GM19351 (cell line): ENCODE results near the gene CAPN13.

Experiments
- ATAC-seq: cut with Tn5 transposase; IDR thresholded peaks from one replicate; pipeline ENCODE4 v1.9.1; 2021; ENCODE audit warnings: mild to moderate bottlenecking, moderate library complexity; ENCODE audit not compliant: unreplicated experiment

CAPN13 gene, protein sequence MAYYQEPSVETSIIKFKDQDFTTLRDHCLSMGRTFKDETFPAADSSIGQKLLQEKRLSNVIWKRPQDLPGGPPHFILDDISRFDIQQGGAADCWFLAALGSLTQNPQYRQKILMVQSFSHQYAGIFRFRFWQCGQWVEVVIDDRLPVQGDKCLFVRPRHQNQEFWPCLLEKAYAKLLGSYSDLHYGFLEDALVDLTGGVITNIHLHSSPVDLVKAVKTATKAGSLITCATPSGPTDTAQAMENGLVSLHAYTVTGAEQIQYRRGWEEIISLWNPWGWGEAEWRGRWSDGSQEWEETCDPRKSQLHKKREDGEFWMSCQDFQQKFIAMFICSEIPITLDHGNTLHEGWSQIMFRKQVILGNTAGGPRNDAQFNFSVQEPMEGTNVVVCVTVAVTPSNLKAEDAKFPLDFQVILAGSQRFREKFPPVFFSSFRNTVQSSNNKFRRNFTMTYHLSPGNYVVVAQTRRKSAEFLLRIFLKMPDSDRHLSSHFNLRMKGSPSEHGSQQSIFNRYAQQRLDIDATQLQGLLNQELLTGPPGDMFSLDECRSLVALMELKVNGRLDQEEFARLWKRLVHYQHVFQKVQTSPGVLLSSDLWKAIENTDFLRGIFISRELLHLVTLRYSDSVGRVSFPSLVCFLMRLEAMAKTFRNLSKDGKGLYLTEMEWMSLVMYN

DNA sequence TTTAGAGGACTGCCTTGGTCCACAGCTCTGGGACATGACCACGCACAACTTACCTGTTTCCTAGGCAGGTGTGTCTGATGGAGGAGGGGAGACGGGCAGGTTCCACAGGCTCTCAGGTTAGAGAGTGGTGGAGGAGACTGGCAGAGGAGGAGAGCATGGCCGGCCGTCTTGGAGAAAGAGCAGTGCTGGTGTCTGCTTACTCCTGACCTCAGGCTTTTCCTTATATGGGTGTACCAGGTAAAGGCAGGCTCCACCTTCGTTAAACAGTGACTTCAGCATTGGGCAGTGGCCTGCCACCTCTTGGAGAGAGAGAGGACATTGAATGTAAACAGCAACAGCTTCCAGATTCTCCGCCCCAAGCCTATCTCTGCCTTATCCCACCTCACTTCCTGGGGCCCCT is at the start of gene CAPN13:
CAPN13 (minus strand) TSS at position 198 of the 400 bp plus-strand sequence. CDS start 20,121 bp downstream, outside the sequence.
- ATAC-seq = no peak

DNA sequence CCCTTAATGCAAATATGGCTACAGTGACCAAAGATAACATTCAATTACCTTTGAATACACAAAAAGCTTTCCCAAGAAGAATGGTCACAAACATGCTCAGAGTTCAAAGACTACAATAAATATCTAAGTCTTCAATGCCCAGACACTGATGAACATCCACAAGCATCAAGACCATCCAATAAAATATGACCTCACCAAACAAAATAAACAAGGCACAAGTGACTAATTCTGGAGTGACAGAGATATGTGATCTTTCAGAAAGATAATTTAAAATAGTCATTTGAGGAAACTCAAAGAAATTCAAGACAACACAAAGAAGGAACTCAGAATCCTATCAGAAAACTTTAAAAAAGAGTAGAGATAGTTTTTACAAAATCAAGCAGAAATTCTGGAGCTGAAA is 40.6 kb upstream of the CAPN13 start:
- ATAC-seq = no peak

DNA sequence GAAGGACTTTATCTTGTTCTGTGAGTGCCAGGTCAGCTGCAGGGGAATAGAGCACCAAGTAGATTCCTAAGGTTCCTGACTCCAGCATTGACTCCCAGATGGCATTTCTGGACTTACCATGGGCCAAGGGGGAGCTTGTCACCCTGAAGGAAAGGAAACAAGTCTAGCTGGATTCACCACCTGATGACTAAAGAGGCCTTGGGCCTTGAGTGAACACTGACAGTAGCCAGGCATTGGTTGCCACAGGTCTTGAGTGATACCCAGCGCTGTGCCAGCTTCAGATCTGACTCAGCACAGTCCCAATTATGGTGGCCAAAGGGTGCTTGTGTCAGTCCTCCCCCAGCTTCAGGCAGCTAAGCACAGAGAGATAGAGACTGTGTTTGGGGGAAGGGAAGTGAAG is 40.1 kb upstream of the CAPN13 start:
- no peak for ATAC-seq

DNA sequence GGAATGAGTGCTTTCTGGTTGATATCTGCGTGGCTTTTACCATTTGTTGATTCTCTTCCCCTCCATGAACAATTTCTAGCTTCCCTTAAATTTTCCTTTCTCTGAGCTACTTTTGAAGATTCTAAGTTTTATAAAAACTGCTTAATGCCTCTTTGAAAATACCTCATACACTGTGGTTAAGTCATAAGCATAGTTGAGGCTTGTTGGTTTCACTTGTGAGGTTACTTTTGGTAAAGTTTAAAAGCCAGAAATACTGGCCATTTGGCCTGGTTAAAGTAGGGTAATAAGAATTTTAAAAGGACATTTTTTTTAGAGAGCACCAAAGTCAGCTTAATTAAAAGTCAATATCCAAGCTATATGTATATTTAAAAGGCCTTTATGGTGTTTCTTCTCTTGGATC is 21.3 kb upstream of the CAPN13 start:
- no peak for ATAC-seq

DNA sequence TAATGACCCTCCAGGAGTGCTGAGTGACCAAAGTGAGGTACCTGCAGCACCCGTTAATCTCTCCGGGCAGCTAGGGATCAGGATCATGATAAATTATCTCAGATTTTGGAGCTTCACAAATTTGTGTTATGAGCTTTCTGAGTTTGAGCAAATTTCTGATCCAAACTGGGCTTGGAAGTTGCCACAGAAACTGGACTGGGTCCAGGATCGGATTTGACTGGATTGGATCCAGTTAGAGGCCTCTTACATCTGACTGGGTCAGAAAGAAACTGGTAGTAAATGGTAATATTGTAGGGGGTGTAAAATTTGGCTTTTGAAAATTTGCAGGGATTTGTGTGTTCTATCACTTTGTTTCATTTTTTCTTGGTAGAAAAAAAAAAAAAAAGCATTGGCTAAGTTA is 19.7 kb upstream of the CAPN13 start:
- ATAC-seq = no peak

DNA sequence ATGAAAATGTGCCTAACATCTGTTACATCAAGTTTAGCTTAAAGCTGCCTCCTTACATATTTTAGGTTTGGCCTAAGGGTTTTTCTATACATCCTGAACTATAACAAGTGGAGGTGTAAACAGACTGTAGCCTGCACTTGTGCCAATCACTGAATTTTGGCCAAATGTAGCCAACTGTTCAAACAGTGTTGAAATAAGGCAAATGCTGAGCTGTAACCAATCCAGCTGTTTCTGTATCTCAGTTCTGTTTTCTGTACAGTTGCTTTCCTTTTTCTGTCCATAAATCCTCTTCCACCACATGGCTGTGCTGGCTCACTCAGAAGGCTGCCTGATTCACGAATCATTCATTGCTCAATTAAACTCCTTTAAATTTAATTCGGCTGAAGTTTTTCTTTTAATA is 19.2 kb upstream of the CAPN13 start:
- no peak for ATAC-seq

DNA sequence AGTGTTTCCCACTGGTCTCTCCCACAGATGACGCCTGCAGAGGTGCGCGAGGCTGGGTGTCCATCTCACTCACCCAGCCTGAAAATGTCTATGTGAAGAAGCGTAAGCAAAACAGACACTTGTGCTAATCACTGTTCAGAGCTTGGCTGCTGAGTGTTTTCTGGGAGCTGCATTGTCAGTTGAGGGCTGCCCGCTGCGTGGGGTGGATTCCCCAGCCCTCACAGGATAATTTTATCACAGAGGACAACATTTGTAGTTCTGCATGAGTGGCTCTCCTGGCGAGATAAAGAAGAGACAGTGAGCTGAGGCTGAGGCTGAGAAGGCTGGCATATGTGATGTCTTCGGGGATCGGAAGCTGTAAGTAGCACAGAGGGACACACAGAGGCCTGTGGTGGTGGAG is 16.2 kb upstream of the CAPN13 start:
- no peak for ATAC-seq

DNA sequence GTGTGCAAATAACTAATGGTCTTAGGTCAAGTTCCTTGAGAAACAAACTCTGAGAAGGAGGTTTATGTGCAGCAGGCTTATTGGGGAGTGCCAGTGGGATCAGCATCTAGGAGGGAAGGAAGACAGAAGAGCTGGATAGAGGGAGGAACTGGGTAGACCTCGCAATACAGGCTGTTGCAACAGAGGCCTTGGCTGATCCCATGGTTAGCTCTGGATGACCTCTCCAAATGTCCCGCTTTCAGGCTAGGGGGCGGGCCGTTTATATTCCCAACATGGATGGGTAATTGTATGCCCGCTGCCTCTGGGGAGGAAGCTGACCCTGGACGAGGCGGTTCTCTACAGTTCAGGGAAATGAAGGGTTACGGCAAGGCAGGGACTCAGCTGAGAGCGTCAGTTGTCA is 14.7 kb upstream of the CAPN13 start:
- no peak for ATAC-seq

DNA sequence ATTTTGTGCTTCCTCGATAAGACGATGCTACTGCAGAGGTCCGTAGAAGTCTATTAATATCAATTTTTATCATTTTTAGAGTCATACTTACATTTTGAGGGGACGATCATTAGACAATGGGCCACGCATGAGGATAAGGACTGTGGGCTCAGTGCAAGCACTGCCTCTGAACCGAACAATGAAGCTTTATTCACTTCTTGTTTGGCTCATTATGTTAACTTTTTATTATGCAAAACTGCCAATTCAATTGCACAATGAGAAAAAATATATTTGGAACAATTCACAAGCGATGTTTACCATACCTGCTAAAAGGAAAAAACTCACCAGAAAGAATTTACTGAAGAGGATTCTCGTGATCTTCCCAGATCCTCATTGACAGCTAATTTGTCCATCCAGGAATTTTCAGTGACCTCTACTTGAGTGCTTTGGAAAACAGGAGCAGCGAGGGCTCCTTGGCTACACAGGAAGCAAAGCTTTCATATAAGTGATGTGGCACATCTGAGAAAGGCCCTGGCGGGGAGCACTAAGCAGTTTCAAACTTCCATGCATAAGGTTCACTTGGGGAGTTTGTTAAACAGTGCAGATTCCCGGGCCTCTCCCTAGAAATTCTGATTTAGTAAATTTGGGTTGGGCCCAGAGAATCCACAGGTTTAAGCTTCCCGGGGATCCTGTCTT is 13.3 kb upstream of the CAPN13 start:
- ATAC-seq = no peak

DNA sequence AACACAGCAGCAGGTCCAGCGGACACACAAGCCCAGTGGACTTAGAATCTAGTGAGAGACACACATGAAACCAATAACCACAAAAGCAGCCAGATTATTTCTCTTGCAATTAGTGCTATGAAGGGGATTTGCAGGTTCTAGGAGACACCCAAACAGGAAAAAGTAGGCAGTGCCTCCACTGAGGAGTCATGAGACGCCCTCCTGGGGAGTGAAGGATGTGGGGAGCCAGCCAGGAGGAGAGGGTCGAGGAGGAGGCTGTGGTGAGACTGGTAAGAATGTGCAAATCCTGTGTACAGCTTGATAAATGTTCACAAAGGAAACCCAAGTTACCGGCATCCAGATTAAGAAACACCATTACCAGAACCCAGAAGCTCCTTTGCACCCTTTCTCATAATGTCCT is 2.7 kb upstream of the CAPN13 start:
- no peak for ATAC-seq

DNA sequence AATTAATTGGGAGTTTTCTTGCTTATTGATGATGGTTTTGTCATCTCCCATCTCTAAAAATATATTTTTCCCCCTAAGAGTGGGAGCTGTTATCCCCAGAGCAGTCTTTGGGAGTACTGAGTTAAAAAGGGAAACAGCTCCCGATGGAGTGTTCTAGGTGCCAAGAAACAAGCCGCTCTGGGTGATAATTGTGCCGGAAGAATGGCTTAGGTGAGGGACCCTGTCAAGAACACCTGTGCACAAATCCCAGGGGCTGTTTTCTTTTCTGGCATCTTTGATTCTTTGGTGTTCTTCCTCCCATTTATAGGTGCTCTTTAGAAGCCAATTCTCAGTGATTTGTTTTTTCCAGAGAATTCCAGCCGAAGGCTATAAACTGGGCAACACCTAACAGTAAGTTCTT is 1.4 kb upstream of the CAPN13 start:
- ATAC-seq = no peak

DNA sequence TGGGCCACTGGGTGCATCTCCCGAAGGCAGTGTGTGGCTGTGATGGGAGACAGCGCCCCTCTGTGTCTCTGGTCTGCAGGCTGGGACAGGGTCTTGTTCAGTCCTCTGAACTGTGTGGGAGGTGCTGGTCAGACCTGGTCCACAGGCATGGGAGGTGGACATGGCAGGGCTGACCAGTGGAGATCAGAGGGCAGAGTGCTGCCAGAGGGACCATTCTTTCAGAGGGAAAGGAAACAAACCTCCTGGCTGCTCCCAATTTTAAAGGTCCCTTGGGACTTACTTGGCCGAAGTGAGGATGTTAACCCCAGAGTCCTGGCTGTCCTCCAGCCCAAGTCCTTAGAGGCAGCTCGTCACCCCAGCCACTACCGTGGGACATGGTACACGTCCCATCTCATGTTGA is 4.0 kb downstream of the CAPN13 start:
- ATAC-seq = no peak

DNA sequence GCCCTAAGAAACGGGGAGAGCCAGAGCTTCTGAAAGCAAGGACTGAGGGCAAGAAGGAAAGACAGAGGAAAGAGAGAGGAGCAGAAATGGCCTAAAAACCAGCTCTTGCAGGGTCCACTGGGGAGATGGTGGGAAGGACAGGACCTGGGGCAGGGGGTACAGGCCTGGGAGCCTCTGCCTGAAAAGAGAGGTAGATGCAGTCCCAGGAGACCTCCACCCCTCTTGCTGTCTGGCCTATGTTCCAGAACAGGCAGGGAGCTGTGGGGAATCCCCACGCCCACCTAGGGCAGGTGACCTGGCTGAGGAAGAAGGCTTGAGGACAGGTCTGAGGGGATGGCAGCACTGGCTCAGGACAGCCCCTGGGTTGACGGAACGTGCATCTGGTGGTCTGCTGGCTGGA is 4.6 kb downstream of the CAPN13 start:
- ATAC-seq = no peak

DNA sequence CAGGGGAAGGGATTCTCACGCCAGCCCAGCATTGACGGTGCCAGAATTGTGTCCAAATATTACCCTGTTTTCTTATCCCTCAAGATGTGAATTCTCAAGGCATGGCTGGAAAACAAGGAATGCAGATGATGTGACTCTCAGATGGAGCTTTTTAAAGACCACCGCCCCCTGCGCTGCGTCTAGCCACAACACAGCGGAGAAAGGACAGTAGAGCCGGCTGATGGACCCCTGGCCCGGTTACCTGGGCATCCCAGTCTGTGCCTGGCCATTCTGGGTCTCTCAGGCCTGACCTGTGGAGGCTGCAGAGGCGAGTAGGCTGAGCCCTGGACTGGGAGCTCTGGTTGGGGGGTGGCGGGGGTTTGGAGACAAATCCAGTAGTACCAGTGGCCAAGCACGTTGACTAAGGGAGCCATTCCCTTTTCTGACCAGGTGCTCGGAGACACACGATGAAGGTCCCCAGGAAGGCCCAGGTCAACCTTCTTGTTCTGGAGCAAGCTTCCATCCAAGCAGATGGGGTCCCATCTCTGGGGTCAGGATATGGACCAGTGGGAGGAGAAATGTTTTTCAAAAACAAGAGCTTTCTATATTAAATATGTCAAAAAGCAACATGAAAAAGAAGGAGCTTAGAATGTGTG is 5.3 kb downstream of the CAPN13 start:
- ATAC-seq = no peak

DNA sequence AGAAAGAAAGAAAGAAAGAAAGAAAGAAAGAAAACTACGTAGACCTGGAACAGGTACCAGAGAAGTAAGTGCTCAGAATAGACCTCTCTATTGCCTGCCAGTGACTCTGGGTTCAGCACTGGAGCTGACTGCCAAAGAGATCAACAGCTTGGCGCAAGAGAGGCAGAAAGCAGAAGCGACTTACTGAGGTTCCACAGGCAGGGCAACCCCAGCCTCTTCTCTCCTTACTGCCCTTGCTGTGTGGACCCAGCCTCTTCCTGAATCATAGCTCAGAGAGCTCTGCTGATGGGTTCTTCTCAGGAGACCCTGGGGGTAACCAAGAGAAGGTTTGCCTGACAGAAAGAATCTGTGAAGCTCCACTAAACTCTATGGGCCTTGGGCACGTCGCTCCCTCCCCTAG is 7.1 kb downstream of the CAPN13 start:
- ATAC-seq = no peak

DNA sequence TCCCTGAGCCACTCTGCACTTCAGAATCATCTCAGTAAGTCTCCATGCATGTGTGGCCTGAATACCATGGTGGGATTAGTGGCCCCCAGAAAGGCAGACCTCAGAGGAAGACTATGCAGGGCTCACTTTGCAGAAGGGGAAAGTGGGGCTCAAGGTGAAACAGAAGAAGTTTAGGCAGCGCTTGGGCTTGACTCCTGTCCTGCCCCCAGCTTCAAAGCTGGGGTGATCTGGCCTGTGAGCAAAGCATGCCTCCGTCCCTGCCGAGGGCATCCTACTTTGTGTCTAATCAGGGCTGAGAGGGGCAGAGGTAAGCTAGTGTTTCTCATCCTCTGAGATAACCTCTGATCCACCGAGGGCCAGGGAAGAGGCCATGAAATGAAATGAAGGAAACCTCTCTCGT is 7.9 kb downstream of the CAPN13 start:
- ATAC-seq = no peak

DNA sequence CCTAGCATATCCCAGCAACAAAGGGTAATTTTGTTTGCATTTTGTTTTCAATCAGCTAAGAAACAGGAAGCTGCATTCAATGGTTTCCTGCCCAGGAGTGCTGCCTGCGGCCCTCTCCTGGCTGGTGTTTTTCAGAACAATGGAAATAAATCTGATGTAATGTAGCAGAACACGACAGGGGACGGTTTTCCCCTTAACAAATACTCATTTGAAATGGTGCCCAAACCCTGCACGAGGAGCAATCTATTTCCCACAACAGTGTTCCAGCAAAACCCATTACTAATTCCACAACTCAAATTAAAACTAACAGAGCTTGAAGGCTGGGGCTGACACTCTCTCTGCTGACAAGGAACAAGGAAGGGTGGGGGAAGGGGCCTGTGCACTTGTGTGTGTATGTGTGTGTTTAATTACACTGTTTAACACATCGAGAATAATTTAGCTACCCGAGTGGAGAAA is 8.7 kb downstream of the CAPN13 start:
- no peak for ATAC-seq

DNA sequence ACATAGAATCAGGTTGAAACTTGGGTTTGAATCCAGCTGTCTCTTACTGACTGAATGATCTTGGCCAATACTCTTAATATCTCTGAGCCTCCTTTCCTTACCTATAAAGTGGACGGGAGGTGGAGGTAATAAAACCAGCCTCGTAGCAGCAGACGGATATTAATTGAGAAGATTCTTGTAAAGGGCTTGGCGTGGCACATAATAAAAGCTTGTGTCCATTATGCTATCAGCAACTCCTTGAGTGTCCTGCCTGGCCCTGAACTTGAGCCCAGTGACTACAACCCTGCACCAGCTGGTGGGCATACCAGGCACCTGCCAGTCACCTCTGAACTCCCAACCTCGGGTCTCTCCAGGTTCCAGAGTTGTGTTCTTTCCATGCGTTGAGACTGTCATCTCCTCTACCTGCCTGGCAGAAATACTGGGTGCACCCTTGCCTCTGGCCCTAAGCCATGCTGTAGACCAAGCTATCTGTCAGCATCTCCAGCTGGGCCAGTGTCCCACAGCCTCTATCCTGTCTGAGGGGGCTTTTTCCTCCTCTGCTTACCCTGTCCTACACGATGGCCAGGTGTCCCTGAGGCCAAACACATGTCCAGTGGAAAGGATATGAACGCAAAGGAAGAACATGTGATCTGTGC is 9.7 kb downstream of the CAPN13 start:
- no peak for ATAC-seq

DNA sequence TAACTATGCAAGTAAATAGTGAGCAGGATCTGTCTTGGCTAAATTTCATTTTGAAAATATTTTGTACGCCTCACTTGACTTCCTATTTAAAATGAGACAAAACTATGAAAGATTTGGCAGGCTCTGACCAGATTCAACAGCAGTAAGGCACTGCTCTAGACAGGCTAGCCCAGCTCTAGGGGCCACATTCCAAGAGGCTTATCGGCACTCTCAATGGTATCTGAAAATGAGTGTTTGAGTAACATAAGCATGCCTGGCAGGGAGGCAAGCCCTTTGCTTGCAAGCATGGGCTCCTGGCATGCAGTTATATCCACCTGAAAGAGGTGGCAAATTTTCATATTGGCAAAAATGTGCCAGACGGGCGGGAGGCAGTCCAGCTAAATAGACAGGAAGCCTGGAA is 10.5 kb downstream of the CAPN13 start:
- no peak for ATAC-seq

DNA sequence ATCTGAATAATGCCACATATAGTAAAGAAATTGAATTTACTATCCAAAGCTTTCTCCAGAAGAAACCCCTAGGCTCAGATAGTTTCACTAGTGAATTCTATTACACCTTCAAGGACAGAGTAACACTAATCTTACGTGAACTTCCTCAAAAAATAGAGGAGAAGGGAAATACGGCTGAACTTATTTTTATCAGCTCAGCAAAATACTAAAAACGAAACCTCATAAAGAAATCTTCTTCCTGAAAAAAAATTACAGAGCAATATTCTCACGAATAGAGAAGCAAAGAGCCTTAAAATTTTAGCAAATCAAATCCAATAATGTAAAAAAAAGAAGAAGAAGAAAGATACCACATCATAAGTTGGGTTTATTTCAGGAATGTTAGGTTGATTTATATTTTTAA is 14.7 kb downstream of the CAPN13 start:
- ATAC-seq = no peak

DNA sequence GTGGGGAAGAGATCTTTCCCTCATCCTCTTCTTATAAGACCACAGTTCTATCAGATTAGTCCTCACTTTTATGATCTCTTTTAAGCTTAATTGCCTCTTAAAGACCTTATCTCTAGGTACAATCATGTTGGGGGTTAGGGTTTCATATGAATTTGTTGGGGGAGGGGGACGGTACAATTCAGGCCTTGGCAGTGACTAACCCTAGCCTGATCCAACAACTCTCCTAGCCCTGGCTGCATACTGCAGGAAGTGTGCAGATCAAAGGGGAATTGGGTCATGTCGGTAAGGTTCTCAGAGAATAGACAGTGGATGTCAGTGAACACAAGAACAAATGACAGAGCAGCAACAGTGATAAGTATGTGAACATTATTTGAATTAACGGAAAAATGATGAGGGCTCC is 16.4 kb downstream of the CAPN13 start:
- ATAC-seq = no peak
